OCI-LY7 (cell line): Measurements from ENCODE around the gene PNKP. TPM values are rescaled to one million over a fixed set of nuclear protein-coding genes. Genes with fewer than 3 reads are reported as not detected.

Experiments used
- BruUV-seq: library from RNA; stranded (reverse); fragments of 400-500 nt; replicated peaks from 2 replicates; lab custom pipeline; 2021; lab: Mats Ljungman, UMichigan
- CTCF ChIA-PET: fragments of 300-600 bp; sonication (Branson Sonifier 250); formaldehyde crosslinking; loops from one replicate; lab custom pipeline; 2022; ENCODE audit warnings: antibody characterized with exemption; ENCODE audit not compliant: unreplicated experiment; lab: Charles Lee
- POLR2A ChIA-PET: fragments of 300-600 bp; sonication (Branson Sonifier 250); formaldehyde crosslinking; loops from one replicate; lab custom pipeline; 2022; ENCODE audit warnings: antibody characterized with exemption; lab: Charles Lee
- DNase-seq: peaks from one replicate; pipeline ENCODE4 v3.0.0-alpha.2; 2015; ENCODE audit warnings: low spot score
- H2AFZ ChIP-seq: fragments of 200-600 bp; sonication (generic), shearing (Covaris generic); 2 replicates; pipeline ENCODE4 v1.6.1; 2014; ENCODE audit warnings: mild to moderate bottlenecking, antibody characterized with exemption, low read length, moderate library complexity
- H3K27ac ChIP-seq: fragments of 200-600 bp; sonication (generic); 2 replicates; pipeline ENCODE4 v1.5.1; 2014; ENCODE audit warnings: mixed run types, low read depth, mild to moderate bottlenecking, moderate library complexity, low read length, inconsistent platforms; ENCODE audit not compliant: poor library complexity, severe bottlenecking
- H3K36me3 ChIP-seq: fragments of 200-600 bp; sonication (generic); 2 replicates; pipeline ENCODE4 v1.6.1; 2014; ENCODE audit warnings: mild to moderate bottlenecking, antibody characterized with exemption, low read length, moderate library complexity, mixed read lengths; ENCODE audit not compliant: insufficient read depth
- H3K4me1 ChIP-seq: fragments of 200-600 bp; sonication (generic); 2 replicates; pipeline ENCODE4 v1.5.1; 2014; ENCODE audit warnings: mild to moderate bottlenecking, low read length; ENCODE audit not compliant: insufficient read depth, poor library complexity, severe bottlenecking
- H3K4me2 ChIP-seq: fragments of 200-600 bp; sonication (generic); 2 replicates; pipeline ENCODE4 v1.6.1; 2014; ENCODE audit warnings: mild to moderate bottlenecking, low read length
- H3K4me3 ChIP-seq: fragments of 200-600 bp; sonication (generic); 2 replicates; pipeline ENCODE4 v1.5.1; 2014; ENCODE audit warnings: mild to moderate bottlenecking, low read depth, low read length; ENCODE audit not compliant: poor library complexity, severe bottlenecking
- H3K79me2 ChIP-seq: fragments of 200-600 bp; sonication (generic); 2 replicates; pipeline ENCODE4 v1.6.1; 2016; ENCODE audit warnings: low read depth, mild to moderate bottlenecking, low read length, moderate library complexity, mixed read lengths; ENCODE audit not compliant: insufficient read depth
- H3K9me2 ChIP-seq: fragments of 200-600 bp; sonication (generic); 2 replicates; pipeline ENCODE4 v1.6.1; 2016; ENCODE audit warnings: mild to moderate bottlenecking, low read length, mixed read lengths; ENCODE audit not compliant: insufficient read depth
- H3K9me3 ChIP-seq: fragments of 200-600 bp; sonication (generic); 2 replicates; pipeline ENCODE4 v1.6.1; 2014; ENCODE audit warnings: mild to moderate bottlenecking, mixed run types, low read length, mixed read lengths
- H4K20me1 ChIP-seq: fragments of 200-600 bp; sonication (generic); 2 replicates; pipeline ENCODE4 v1.6.1; 2014; ENCODE audit warnings: mild to moderate bottlenecking, antibody characterized with exemption, low read length, moderate library complexity, mixed read lengths; ENCODE audit not compliant: insufficient read depth
- CTCF ChIP-seq: fragments of 200-600 bp; sonication (generic); conservative IDR thresholded peaks from 2 replicates; pipeline ENCODE4 v1.5.1; 2014; ENCODE audit warnings: mild to moderate bottlenecking, antibody characterized with exemption, low read length, moderate library complexity, mixed read lengths
- EZH2phosphoT487 ChIP-seq: fragments of 200-600 bp; sonication (generic); IDR thresholded peaks from 2 replicates; pipeline ENCODE4 v1.6.1; 2018; ENCODE audit warnings: low read depth, borderline replicate concordance, mild to moderate bottlenecking, mixed run types, antibody characterized with exemption, low read length, moderate library complexity, mixed read lengths
- intact Hi-C: fragments of 100-400 bp; cut with micrococcal nuclease; formaldehyde crosslinking; loops from one replicate; pipeline ENCODE4 v1.10.0; 2022; ENCODE audit not compliant: unreplicated experiment
- total RNA-seq, 2 experiments: library from RNA; depleted of rRNA in 1 of 2; stranded (reverse); fragments of >200 nt in 1 of 2; shearing (Covaris generic) in 1 of 2; gene quantifications; 2 replicates each; pipeline ENCODE4 v1.2.3, GENCODE V29; 2014 to 2022

Gene PNKP
- total RNA-seq, 2 experiments from 2014 or later = 90.9 to 118 TPM

GRCh38 chr19:49875177-49875576 lies 7.8 kb upstream of the PNKP start:
- H3K4me1 ChIP-seq = peaks cover 37% of the 10 kb centered on the region
- ChIA-PET CTCF (no interaction called here), POLR2A (interaction anchor here (1.0 kb wide), 1 partner anchor 7 kb away, joined by 3 read pairs; no protein-coding TSS in a partner anchor)
- H3K9me3 ChIP-seq = no peaks in the 10 kb centered on the region
- H2AFZ ChIP-seq = no peak overlapping the region
- no TSS peak for BruUV-seq
- H3K36me3 ChIP-seq = peaks cover 13% of the 10 kb centered on the region; the same call in 1 of the 2 replicates
- H3K4me3 ChIP-seq = peak overlapping the region; percentile 90
- H3K79me2 ChIP-seq = peaks cover 13% of the 10 kb centered on the region; the same call in 1 of the 2 replicates
- H3K4me2 ChIP-seq = peak overlapping the region; percentile 93
- no peaks in the 10 kb centered on the region for H4K20me1 ChIP-seq
- DNase-seq = no peak
- intact Hi-C loops = loop anchor here (5.0 kb wide), 1 partner anchor 283 kb away; the partner anchor contains the start of gene PRR12
- no peaks in the 10 kb centered on the region for H3K9me2 ChIP-seq
- TF ChIP-seq EZH2phosphoT487 = no peak
- no peak for TF ChIP-seq CTCF
- no peak overlapping the region for H3K27ac ChIP-seq

GRCh38 chr19:49874503-49875157 lies 7.3 kb upstream of the PNKP start:
- peak overlapping the region; percentile 93 for H3K4me2 ChIP-seq

More at GRCh38 chr19:49874503-49875157, 7.3 kb upstream of the PNKP start:
- H3K27ac ChIP-seq = no peak overlapping the region
- no peak overlapping the region for H2AFZ ChIP-seq
- ChIA-PET CTCF (no interaction called here), POLR2A (no interaction called here)
- intact Hi-C loops = loop anchor here (5.0 kb wide), 1 partner anchor 282 kb away; the partner anchor contains the start of gene PRR12
- H3K79me2 ChIP-seq = peaks cover 13% of the 10 kb centered on the region; the same call in 1 of the 2 replicates
- no peaks in the 10 kb centered on the region for H4K20me1 ChIP-seq
- H3K36me3 ChIP-seq = peaks cover 11% of the 10 kb centered on the region; the same call in 1 of the 2 replicates
- no peaks in the 10 kb centered on the region for H3K9me3 ChIP-seq
- H3K4me3 ChIP-seq = peak overlapping the region; percentile 90
- TF ChIP-seq EZH2phosphoT487 = no peak
- no peak for TF ChIP-seq CTCF
- no TSS peak for BruUV-seq
- peaks cover 42% of the 10 kb centered on the region for H3K4me1 ChIP-seq
- no peaks in the 10 kb centered on the region for H3K9me2 ChIP-seq
- no peak for DNase-seq
